ENCODE data around the gene AKAP17A. TPM values are rescaled to one million over a fixed set of nuclear protein-coding genes. Genes with fewer than 3 reads are reported as not detected.

AKAP17A gene, protein sequence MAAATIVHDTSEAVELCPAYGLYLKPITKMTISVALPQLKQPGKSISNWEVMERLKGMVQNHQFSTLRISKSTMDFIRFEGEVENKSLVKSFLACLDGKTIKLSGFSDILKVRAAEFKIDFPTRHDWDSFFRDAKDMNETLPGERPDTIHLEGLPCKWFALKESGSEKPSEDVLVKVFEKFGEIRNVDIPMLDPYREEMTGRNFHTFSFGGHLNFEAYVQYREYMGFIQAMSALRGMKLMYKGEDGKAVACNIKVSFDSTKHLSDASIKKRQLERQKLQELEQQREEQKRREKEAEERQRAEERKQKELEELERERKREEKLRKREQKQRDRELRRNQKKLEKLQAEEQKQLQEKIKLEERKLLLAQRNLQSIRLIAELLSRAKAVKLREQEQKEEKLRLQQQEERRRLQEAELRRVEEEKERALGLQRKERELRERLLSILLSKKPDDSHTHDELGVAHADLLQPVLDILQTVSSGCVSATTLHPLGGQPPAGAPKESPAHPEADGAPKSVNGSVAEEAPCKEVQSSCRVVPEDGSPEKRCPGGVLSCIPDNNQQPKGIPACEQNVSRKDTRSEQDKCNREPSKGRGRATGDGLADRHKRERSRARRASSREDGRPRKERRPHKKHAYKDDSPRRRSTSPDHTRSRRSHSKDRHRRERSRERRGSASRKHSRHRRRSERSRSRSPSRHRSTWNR
- 21.7 and 25.7 TPM in 2 replicates for total RNA-seq

GRCh38 chrX:1591102-1591862 is at the start of gene AKAP17A:
TSS of gene AKAP17A (plus strand) at chrX:1591604. CDS start at chrX:1593463, 1,859 bp downstream.

GRCh38 chrX:1614927-1615326 is 23.5 kb downstream of the AKAP17A start, which contains the start of gene ASMT:
TSS of gene ASMT (plus strand) at chrX:1615059. CDS start at chrX:1615200, 141 bp downstream.

Other genes with a start within 250 kb of the AKAP17A start
- 147 and 241 TPM in 2 replicates for gene SLC25A6, start 199.5 kb upstream of the AKAP17A start, total RNA-seq
- 14.3 and 17.0 TPM in 2 replicates for gene ASMTL, start 138.7 kb upstream of the AKAP17A start, total RNA-seq
- gene P2RY8, start 54.4 kb upstream of the AKAP17A start, total RNA-seq, result 0.32 and 0.38 TPM in 2 replicates
- gene ASMT, start 23.5 kb downstream of the AKAP17A start, total RNA-seq, result not detected in 2 replicates